Effector CD8-positive, alpha-beta T cell (primary cell): Measurements from ENCODE around the gene MRPL53.
"Not testable (repeated sequence)": the region's sequence is repeated elsewhere in the genome, so short reads cannot be mapped to it uniquely, and the experiment has no call there.

Experiments used
- DNase-seq: peaks from one replicate; lab custom pipeline; 2025; lab: John Stamatoyannopoulos, UW

The MRPL53 gene

DNA sequence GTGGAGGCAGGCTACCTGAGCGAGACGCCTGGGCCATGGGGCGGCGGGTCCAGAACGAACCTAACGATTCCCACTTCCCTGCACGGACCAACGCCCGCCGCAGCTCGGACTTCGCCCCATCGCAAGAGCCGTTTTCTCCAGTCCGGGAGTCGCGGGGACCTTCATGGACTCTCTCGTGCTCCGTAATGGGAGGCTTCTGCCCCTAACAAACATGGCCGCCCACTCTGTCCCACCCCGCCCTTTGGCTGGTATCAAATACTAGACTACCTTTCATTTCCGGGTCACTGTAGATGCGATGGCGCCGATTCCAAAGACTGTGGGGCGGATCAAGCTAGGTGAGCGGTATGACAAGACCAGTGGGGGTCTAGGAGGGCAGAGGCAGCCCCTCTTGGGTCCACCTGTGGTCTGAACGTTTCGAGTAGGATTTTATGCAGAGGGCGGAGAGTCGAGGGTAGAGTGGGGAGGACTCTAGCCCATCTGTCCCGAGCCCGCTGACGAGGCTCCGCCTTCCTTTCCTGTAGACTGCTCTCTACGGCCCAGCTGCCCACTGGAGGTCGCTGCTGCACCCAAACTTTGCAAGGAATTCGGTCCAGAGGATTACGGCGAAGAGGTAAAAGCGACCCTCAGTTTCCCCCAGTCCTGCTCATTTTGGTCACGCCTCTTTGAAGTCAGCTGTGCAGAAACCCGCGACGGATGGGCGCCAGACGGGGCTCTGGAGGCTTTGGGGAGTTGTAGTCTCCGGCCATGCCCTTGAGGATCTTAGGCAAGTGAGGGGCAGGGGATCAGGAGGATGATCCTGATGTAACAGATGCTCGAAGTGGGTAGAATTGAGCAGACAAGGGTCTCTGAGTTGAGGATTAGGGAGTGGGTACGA is 10.6 kb upstream of the MRPL53 start, which contains the start of the genes CCDC142 and TTC31:
TSS of gene CCDC142 (minus strand) at position 198 of the 874 bp plus-strand sequence. CDS start at position 37, 161 bp downstream.
TSS of gene TTC31 (plus strand) at position 281 of the 874 bp plus-strand sequence. CDS start at position 296, 15 bp downstream.
- peak; percentile 87 for DNase-seq

DNA sequence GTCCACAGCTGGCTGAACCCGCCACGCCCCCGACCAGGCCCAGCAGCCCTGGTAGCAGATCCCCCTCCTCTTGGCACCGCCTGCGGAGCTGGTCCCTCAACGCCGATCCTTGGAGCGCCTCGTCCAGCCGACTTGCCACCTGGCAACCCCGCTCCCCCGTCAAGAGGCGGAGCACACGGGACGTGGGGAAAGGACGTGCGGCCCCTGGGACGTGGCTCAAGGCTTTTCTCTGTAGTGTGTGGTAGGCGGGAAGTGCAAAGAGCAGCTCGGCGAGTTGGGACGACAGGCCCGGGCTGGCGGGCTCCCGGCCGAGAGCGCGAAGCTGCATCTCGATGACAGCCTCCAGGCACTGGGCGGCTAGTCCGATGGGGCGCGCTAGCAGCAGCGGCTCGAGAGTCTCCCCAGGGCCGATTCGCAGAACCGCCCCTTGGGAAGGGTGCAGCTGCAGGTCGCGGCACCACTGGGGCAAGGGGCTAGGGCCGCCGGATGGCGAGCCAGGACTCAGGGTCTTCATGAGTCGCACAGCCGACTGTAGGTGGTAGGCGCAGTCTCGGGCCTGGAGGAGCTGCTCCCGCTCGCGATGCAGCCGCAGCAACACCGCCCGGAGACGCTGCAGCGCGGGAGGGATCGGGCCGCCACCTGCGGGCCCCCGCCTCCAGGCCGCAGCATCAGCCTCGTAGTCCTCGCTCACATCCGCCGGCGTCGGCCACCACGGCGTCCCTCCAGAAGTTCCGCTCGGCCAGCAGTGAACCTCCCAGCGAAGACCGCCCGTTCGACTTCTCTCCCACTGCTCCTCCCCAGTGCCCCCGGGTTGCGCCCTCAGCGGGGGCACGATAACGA is 9.7 kb upstream of the MRPL53 start:
- peak; percentile 43 for DNase-seq

DNA sequence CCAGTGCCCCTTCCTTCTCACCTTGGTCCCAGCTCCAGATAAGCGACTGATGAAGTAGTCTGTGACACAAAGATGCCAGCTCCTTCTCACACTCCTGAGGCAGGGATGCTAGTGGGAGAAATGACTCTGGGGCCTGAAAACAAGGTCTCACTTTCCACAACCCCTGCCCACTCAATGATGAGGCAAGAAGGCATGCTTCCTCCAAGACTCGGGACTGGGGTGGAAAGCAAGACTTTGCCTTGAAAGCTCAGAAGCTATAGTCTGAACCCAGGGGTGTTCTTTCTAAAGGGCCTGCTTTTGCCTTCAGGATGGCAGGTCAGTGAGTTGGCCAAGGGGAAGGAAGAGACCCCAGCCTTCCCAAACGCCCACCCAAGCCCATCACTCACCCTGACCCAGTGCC is 9.0 kb upstream of the MRPL53 start:
- no peak for DNase-seq

GRCh38 chr2:74474899-74475298 is 2.4 kb upstream of the MRPL53 start:
- no peak for DNase-seq

GRCh38 chr2:74474481-74474880 is 2.0 kb upstream of the MRPL53 start:
- no peak for DNase-seq

- DNase-seq, result no peak
Observed at GRCh38 chr2:74472945-74473258, 422 bp upstream of the MRPL53 start.

DNA sequence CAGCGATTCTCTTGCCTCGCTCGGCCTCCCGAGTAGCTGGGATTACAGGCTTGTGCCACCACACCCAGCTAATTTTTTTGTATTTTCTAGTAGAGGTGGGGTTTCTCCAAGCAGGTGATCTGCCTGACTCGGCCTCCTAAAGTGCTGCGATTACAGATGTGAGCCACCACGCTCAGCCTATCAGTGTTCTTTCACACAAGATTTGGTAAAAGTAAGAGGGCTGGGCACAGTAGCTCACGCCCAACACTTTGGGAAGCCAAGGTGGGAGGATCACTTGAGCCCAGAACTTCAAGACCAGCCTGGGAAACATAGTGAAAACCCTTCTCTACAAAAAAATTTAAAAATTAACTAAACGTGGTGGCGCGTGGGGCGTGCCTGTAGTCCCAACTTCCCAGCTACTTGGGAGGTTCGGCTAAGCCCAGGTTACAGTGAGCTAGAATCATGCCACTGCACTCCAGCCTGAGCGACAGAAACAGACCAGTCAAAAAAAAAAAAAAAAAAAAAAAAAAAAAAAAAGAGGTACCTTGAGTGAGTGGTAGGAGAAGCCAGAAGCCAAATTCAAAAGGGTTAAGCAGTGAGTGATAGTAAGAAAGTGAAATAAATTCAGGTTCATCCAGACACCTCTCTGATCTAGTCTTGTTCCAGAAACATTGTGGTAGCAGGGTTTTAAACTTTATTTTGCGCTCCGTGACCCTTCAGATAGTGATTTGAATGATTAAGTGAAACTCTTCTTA is 981 bp downstream of the MRPL53 start:
- no peak for DNase-seq

DNA sequence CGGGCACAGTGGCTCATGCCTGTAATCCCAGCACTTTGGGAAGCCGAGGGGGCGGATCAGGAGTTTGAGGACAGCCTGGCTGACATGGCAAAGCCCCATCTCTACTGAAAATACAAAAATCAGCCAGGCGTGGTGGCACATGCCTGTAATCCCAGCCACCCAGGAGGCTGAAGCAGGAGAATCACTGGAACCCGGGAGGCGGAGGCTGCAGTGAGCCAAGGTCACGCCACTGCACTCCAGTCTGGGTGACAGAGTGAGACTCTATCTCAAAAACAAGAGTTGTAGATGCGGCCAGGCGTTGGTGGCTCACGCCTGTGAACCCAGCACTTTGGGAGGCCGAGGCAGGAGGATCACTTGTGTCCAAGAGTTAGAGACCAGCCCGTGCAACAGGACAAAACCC is 1.7 kb downstream of the MRPL53 start:
- DNase-seq, result not testable (repeated sequence)

- DNase-seq, result no peak
Observed at GRCh38 chr2:74464406-74464805, 8.1 kb downstream of the MRPL53 start.

- DNase-seq, result no peak
Observed at GRCh38 chr2:74462786-74463105, 9.7 kb downstream of the MRPL53 start.

DNA sequence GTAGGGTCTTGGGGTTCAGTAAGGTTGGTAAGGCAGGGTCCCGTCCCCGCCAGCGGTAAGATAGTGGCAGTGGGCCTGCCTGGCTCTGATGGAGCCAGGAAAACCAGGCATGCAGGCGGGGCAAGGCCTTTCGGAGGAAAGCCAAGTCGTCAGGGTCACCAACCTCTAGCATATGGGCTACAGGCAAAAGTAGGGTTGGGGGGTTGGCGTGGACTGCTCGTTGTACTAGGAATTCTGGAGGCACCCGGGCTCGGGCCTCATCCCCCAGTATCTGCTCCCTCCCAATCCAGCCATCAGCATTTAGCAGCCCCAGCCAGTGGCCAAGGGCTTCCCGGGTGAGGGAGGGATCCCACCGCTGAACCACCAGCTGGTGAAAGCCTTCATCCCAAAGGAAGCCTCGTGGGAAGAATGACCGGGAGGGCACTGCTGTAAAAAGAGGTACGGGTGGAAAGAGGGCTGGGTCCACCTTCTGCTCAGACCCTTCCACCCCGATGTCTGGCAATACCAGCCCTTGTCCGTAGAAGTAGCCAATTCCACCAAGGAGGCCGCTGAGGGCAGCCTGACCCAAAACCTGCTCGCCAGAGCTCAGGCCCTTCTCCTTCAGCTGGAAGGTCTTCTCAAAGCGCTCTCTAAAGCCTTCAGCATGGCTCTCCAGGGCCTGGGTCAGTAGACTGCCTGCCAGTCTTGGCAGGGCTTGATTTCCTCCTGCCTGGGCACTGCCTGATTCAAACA is 10.3 kb downstream of the MRPL53 start:
- DNase-seq, result no peak

- DNase-seq, result no peak
Observed at GRCh38 chr2:74461187-74462053, 11.1 kb downstream of the MRPL53 start.

DNA sequence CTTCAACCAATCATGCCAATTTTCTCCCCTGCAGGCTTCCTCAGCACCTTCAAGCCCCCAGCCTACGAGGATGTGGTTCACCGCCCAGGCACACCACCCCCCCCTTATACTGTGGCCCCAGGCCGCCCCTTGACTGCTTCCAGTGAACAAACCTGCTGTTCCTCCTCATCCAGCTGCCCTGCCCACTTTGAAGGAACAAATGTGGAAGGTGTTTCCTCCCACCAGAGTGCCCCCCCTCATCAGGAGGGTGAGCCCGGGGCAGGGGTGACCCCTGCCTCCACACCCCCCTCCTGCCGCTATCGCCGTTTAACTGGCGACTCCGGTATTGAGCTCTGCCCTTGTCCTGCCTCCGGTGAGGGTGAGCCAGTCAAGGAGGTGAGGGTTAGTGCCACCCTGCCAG is 12.3 kb downstream of the MRPL53 start:
- DNase-seq, result not testable (repeated sequence)

GRCh38 chr2:74459503-74460118 is 12.9 kb downstream of the MRPL53 start:
- not testable (repeated sequence) for DNase-seq

DNA sequence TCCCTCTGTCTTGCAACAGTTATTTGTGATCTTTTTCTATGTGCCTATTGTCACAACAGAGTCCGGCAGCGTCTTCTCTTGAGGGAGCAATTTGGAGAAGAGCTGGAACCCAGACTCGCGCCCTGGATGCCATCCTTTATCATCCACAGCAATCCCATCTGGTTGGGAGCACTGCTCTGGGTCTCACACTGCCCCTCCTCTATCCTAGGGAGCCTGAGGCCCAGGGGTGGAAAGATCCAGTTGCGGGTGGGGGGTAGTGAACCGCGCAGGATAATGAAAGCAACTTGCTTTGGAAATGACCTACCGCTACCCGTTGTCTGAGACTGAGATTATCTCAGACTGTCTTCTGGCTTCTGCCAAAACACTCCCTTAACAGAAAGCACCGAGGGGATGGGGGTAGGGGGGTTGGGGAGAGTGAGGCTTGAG is 13.5 kb downstream of the MRPL53 start:
- DNase-seq, result no peak

DNA sequence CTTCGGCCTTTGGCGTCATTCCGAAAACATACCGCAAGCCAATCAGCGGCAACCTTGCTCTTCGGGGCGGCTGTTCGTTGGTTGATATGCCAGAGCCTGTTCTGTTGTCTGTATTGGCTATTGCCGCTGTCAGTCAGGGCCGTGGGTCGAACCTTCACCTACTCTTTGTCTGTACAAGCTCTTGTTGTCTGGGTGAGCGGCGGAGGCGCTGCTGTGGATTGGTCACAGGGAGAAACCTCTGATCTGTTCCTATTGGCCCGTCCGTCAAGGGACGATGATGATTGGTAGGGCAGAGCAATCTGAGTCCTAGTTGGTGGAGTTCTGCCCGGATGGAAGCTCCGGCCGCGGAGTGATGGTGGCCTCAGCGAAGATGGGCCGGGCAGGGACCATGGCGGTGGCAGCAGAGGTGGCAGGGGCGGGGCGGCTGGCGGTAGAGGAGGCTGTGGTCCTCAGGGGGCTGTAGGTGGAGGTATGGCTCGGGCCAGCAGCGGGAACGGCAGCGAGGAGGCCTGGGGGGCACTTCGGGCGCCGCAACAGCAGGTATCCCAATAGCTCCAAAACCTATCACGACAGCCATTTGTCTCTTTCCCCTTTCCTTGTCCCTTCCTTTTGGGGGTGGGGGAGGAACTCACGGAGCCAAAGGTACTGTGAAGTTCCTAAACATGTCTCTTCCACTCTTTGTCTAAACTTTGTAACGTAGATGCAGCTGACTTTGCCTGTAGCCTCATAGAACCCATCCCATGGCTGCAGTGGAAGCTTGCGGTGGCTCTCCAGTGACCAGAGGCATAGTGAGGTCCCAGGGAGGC is 14.1 kb downstream of the MRPL53 start, which contains the start of gene WBP1:
TSS of gene WBP1 (plus strand) at position 307 of the 806 bp plus-strand sequence. CDS start at position 472, 165 bp downstream.
- DNase-seq, result peak; percentile 99

DNA sequence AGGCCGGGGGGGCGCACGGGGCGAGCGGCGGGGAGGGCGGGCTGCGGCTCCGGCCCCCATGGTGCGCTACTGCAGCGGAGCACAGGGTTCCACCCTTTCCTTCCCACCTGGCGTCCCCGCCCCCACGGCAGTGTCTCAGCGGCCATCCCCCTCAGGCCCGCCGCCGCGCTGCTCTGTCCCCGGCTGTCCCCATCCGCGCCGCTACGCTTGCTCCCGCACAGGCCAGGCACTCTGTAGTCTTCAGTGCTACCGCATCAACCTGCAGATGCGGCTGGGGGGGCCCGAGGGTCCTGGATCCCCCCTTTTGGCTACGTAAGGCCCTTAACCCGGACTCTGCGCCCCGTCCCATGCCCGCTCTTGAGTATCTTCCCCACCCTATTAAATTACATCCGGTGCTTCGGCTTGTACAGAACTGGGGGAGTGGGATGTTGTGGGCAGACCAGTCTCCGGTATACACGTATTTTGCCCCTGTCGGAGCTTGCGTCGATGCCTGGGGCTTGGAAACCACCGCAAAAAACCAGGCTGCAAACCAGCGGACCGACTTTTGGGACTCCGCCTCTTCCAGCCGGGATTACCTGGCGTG is 14.8 kb downstream of the MRPL53 start:
- DNase-seq, result peak; percentile 65

DNA sequence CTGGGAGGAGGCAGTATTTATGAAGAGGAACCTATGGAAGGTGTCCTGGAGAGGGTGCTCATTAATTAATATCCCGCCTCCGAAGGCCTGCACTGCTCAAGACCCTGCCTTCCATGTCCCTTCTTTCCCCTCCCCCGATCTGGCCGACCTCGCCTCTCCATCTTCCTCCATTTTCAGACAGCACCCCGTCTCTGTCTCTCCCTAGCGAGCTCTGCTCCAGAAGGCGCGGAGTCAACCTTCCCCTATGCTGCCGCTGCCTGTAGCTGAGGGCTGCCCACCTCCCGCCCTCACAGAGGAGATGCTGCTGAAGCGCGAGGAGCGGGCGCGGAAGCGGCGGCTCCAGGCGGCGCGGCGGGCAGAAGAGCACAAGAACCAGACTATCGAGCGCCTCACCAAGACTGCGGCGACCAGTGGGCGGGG is 15.3 kb downstream of the MRPL53 start:
- no peak for DNase-seq
